Transverse colon (tissue), 4 donors: ENCODE measurements around the gene GPC6. TPM values are rescaled to one million over a fixed set of nuclear protein-coding genes. Genes with fewer than 3 reads are reported as not detected.

ENCODE experiments used
- DNase-seq: peaks from one replicate; pipeline ENCODE4 v3.0.0-alpha.2; 2019
- H3K27ac ChIP-seq, 4 donors: fragments of 200-600 bp; sonication (generic); 2 replicates each; pipeline ENCODE4 v1.5.1; 2016 to 2018; ENCODE audit warnings: inconsistent platforms in 4 of 4
- H3K27me3 ChIP-seq: fragments of 200-600 bp; sonication (generic); 2 replicates; pipeline ENCODE4 v1.5.1; 2017; ENCODE audit warnings: inconsistent platforms
- H3K36me3 ChIP-seq, 4 donors: fragments of 200-600 bp; sonication (generic); 2 replicates each; pipeline ENCODE4 v1.5.1; 2017 to 2019; ENCODE audit warnings: inconsistent platforms in 4 of 4
- H3K4me1 ChIP-seq, 4 donors: fragments of 200-600 bp; sonication (generic); 2 replicates each; pipeline ENCODE4 v1.5.1; 2017 to 2020; ENCODE audit warnings: inconsistent platforms in 4 of 4
- H3K4me3 ChIP-seq, 4 donors: fragments of 200-600 bp; sonication (generic); 1 replicate in 1 of 4; 2 replicates in 3 of 4; pipeline versions ENCODE4 v1.5.1 to v1.6.1; 2017 to 2019; ENCODE audit warnings: inconsistent platforms in 4 of 4
- H3K9me3 ChIP-seq, 2 donors: fragments of 200-600 bp; sonication (generic); 2 replicates each; pipeline ENCODE4 v1.5.1; 2017 to 2019; ENCODE audit warnings: inconsistent platforms in 2 of 2
- EP300 ChIP-seq: sonication (generic); formaldehyde crosslinking; IDR thresholded peaks from one replicate; pipeline ENCODE4 v1.6.1; 2017; ENCODE audit warnings: antibody characterized with exemption, low read depth
- POLR2A ChIP-seq: fragments of 450-650 bp; IDR thresholded peaks from one replicate; pipeline ENCODE4 v1.6.1; 2016; ENCODE audit warnings: antibody characterized with exemption, mild to moderate bottlenecking, moderate library complexity
- POLR2AphosphoS5 ChIP-seq, 3 donors: sonication (generic); formaldehyde crosslinking; IDR thresholded peaks; one replicate each; pipeline ENCODE4 v1.6.1; 2016; ENCODE audit warnings: antibody characterized with exemption in 3 of 3
- WGBS, 2 donors: methylation state at CpG; one replicate each; pipeline ENCODE4 v1.1.5; 2018; ENCODE audit warnings: low coverage in 1 of 2; 5-methylcytosine and 5-hydroxymethylcytosine counted together
- in situ Hi-C, 4 donors: fragments of 200-750 bp; cut with MboI; loops; one replicate each; pipeline versions ENCODE4 v1.15.0 to v1.15.1; 2017; ENCODE audit warnings: low sequenced_read_pairs in 3 of 4, low pct_ligation_motif_present in 1 of 4, low pct_unique_long_range_greater_than_20kb in 1 of 4
- intact Hi-C: fragments of 100-400 bp; cut with DNase I; formaldehyde crosslinking; loops from one replicate; pipeline ENCODE4 v1.15.1; 2023; ENCODE audit warnings: low total_unique reads
- total RNA-seq, 4 donors: library from RNA; depleted of rRNA; stranded (reverse); fragments of >200 nt; gene quantifications; one replicate each; pipeline ENCODE4 v1.1.0, GENCODE V29; 2016
- TF ChIP-seq, protein P1 (sequence below), 5 experiments: fragments of 200-600 bp in 3 of 5; fragments of 450-650 bp in 2 of 5; sonication (generic) in 3 of 5; IDR thresholded peaks; 1 replicate in 2 of 5; 2 replicates in 3 of 5; pipeline ENCODE4 v1.5.1; 2016 to 2017; ENCODE audit warnings: antibody characterized with exemption in 5 of 5, inconsistent platforms in 3 of 5, mild to moderate bottlenecking in 2 of 5, moderate library complexity in 1 of 5

GPC6 gene
- total RNA-seq, 4 donors from 2014 or later: 0.75 to 5.7 (median 4.0) TPM

DNA sequence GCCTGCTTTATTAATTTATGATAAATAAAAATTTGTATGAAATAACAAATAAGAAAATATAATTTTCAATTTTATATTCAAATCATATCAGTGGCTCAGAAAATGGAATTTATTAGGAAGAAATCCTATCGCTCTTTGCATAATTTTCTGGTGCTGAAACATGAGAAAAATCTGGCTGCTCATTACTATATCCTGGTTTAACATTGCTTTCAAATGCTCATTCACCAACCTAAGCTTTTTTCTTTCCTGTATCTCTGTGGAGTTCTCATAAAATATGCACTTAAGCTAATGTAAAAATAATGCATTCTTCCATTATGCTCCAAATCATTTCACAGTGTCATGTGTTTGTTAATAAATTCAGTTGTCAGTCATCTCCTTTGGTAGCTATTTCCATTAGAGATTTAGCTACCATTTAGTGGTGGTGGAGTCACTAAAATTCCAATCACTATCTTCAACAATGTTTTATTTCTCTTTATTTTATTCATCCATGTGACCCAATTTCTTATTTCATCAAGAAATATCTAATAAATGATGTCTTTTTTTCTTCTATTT, 754.9 kb downstream of the GPC6 start:
- in situ Hi-C loops (no loop called here), intact Hi-C loops (no loop called here)
- H3K4me3 ChIP-seq: no peak overlapping the region
- 91 to 93% methylated on average over 1 of the region's 1 CpG for WGBS, 2 donors
- TF ChIP-seq, protein P1, sequence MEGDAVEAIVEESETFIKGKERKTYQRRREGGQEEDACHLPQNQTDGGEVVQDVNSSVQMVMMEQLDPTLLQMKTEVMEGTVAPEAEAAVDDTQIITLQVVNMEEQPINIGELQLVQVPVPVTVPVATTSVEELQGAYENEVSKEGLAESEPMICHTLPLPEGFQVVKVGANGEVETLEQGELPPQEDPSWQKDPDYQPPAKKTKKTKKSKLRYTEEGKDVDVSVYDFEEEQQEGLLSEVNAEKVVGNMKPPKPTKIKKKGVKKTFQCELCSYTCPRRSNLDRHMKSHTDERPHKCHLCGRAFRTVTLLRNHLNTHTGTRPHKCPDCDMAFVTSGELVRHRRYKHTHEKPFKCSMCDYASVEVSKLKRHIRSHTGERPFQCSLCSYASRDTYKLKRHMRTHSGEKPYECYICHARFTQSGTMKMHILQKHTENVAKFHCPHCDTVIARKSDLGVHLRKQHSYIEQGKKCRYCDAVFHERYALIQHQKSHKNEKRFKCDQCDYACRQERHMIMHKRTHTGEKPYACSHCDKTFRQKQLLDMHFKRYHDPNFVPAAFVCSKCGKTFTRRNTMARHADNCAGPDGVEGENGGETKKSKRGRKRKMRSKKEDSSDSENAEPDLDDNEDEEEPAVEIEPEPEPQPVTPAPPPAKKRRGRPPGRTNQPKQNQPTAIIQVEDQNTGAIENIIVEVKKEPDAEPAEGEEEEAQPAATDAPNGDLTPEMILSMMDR (IDR thresholded peaks at IDR 0.05): no peak
- TF ChIP-seq EP300 (no peak), POLR2A (no peak), POLR2AphosphoS5 (IDR thresholded peaks at IDR 0.05) (no peak)
- no peak overlapping the region for H3K27ac ChIP-seq
- no peak for DNase-seq
- no peaks in the 10 kb centered on the region for H3K9me3 ChIP-seq
- no peaks in the 10 kb centered on the region for H3K27me3 ChIP-seq
- H3K36me3 ChIP-seq: no peaks in the 10 kb centered on the region
- peaks cover 0 to 8% (median 4%) of the 10 kb centered on the region in 4 donors for H3K4me1 ChIP-seq

GRCh38 chr13:93982179-93982918, 755.7 kb downstream of the GPC6 start:
- Histone ChIP-seq H3K4me3 (no peak overlapping the region), H3K27ac (no peak overlapping the region), H3K27me3 (no peaks in the 10 kb centered on the region), H3K36me3 (no peaks in the 10 kb centered on the region), H3K4me1 (peaks cover 0 to 8% (median 4%) of the 10 kb centered on the region in 4 donors), H3K9me3 (no peaks in the 10 kb centered on the region)
- 62 to 67% methylated on average over 5 of the region's 5 CpGs for WGBS, 2 donors
- intact Hi-C loops: no loop called here
- no peak for DNase-seq
- TF ChIP-seq POLR2AphosphoS5 (IDR thresholded peaks at IDR 0.05) (no peak), EP300 (no peak), POLR2A (no peak)
- TF ChIP-seq, protein P1 (IDR thresholded peaks at IDR 0.05): no peak
- in situ Hi-C loops: no loop called here

DNA sequence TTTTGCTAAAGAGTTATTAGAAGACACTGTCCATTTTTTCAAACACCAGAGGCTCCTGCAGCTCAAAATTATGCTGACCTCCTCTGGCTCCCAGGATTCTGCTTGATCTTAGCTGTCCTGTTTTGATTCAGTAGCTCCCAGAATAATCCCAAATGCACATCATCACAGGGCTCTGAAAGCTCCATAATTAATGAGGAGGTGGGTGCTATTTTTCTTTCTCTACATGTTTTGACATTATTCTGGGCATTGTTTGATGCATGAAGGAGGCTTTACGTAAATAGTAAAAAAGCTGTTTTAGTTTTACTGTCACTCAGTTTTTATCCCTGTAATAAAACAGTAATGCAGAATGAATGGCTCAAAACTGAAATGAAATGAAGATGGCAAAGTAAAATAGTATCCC, 757.4 kb downstream of the GPC6 start:
- TF ChIP-seq, protein P1 (IDR thresholded peaks at IDR 0.05): no peak
- no peak for TF ChIP-seq EP300
- TF ChIP-seq POLR2AphosphoS5 (IDR thresholded peaks at IDR 0.05): peak in 2 of 3 donors; percentile 7 to 46
- no peak for TF ChIP-seq POLR2A
- no peak for DNase-seq
- Histone ChIP-seq H3K9me3 (no peaks in the 10 kb centered on the region), H3K27ac (no peak overlapping the region), H3K4me3 (no peak overlapping the region), H3K4me1 (peaks cover 0 to 8% (median 4%) of the 10 kb centered on the region in 4 donors), H3K27me3 (no peaks in the 10 kb centered on the region), H3K36me3 (no peaks in the 10 kb centered on the region)
- intact Hi-C loops (no loop called here), in situ Hi-C loops (no loop called here)
- WGBS, 2 donors: 53 to 60% methylated on average over 1 of the region's 1 CpG

GRCh38 chr13:93984876-93985275, 758.3 kb downstream of the GPC6 start:
- H3K4me3 ChIP-seq: no peak overlapping the region
- no peak for TF ChIP-seq EP300
- TF ChIP-seq, protein P1 (IDR thresholded peaks at IDR 0.05): no peak
- in situ Hi-C loops: no loop called here
- DNase-seq: no peak
- H3K27me3 ChIP-seq: no peaks in the 10 kb centered on the region
- intact Hi-C loops: no loop called here
- H3K27ac ChIP-seq: no peak overlapping the region
- no peaks in the 10 kb centered on the region for H3K36me3 ChIP-seq
- WGBS, 2 donors: 84% methylated on average over 5 of the region's 5 CpGs; no CpG with 5 or more reads in 1 of the 2 donors
- H3K4me1 ChIP-seq: peaks cover 0 to 8% (median 2%) of the 10 kb centered on the region in 4 donors
- H3K9me3 ChIP-seq: no peaks in the 10 kb centered on the region
